Transverse colon (tissue), 4 donors: Measurements from ENCODE around the gene IMPDH1. TPM values are rescaled to one million over a fixed set of nuclear protein-coding genes. Genes with fewer than 3 reads are reported as not detected.

Experiments
- small RNA-seq, 4 donors: library from RNA; depleted of rRNA; stranded (forward); fragments of <200 nt; gene quantifications; one replicate each; pipeline ENCODE3, GENCODE V24; 2016
- total RNA-seq, 4 donors: library from RNA; depleted of rRNA; stranded (reverse); fragments of >200 nt; gene quantifications; one replicate each; pipeline ENCODE4 v1.1.0, GENCODE V29; 2016

Gene IMPDH1
- total RNA-seq, 4 donors from 2014 or later, result 21.4 to 189 (median 44.2) TPM

Small RNA genes within 50 kb of the gene (small RNA-seq; reads per million reads assigned to genes)
- gene AC010655.1 (0 reads per million in 4 donors), gene RNU7-27P (0 reads per million in 4 donors), gene RNU7-54P (0 reads per million in 4 donors)

Other genes with a start within 250 kb of the IMPDH1 start
- gene LEP, start 168.7 kb downstream of the IMPDH1 start, total RNA-seq, result 10 to 100 TPM in 1 of 4 donors, 1 to 10 TPM in 1, not detected in 2; 1.1 to 10.8 TPM
- 100 to 1,000 TPM in 1 of 4 donors, 10 to 100 TPM in 2, 1 to 10 TPM in 1; 9.0 to 341 (median 34.2) TPM for gene RBM28, start 66.1 kb downstream of the IMPDH1 start, total RNA-seq
- gene PRRT4, start 48.3 kb downstream of the IMPDH1 start, total RNA-seq, result under 1 TPM in 2 of 4 donors, not detected in 2; 0.16 to 0.41 TPM
- 10 to 100 TPM in 1 of 4 donors, 1 to 10 TPM in 2, not detected in 1; 5.3 to 35.5 (median 5.9) TPM for gene HILPDA, start 45.9 kb upstream of the IMPDH1 start, total RNA-seq
- gene METTL2B, start 66.8 kb upstream of the IMPDH1 start, total RNA-seq, result 10 to 100 TPM; 22.1 to 30.3 (median 23.2) TPM